Measurements from ENCODE around the gene LIN52.
"Not testable (repeated sequence)": the region's sequence is repeated elsewhere in the genome, so short reads cannot be mapped to it uniquely, and the experiment has no call there.

Gene LIN52

GRCh38 chr14:74089251-74090020, 4.7 kb downstream of the LIN52 start:
- TF ChIP-seq Cebpa-rat (IDR thresholded peaks at IDR 0.05) = no peak
- no peaks in the 10 kb centered on the region for H3K9me3 ChIP-seq
- H3K4me3 ChIP-seq = no peak overlapping the region

DNA sequence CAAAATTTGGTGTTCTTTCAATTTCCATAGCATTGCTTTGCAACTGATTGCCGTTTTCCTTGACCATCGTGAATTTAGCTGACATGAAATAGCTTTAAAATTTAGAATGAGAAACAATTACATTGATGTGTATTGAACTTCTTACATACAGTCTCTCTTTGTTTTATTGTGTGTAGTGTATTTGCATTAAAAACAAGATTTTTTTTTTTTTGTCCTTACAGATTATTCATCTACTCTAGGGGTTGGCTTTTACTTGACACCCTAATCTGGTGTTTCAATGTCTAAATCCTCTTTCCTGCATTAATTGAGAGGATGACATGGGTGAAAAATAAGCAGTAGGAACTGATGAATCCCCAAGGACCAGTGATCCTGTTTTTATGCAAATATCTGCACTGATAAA, 20.6 kb downstream of the LIN52 start:
- Histone ChIP-seq H3K4me2 (no peak overlapping the region), H3K27ac (no peak overlapping the region), H3K9ac (no peak overlapping the region), H3K36me3 (peaks cover 40% of the 10 kb centered on the region), H3K4me1 (no peaks in the 10 kb centered on the region), H4K20me1 (no peaks in the 10 kb centered on the region), H3K9me3 (no peaks in the 10 kb centered on the region), H3K27me3 (no peaks in the 10 kb centered on the region), H3K4me3 (no peak overlapping the region)
- TF ChIP-seq Cebpa-rat (IDR thresholded peaks at IDR 0.05) = no peak

More at GRCh38 chr14:74089251-74090020, 4.7 kb downstream of the LIN52 start:
- no peak overlapping the region for H3K9ac ChIP-seq
- no peak overlapping the region for H3K4me2 ChIP-seq
- no peaks in the 10 kb centered on the region for H3K27me3 ChIP-seq
- peaks cover 33% of the 10 kb centered on the region for H3K36me3 ChIP-seq
- H4K20me1 ChIP-seq = no peaks in the 10 kb centered on the region
- peaks cover 14% of the 10 kb centered on the region for H3K4me1 ChIP-seq
- H3K27ac ChIP-seq = no peak overlapping the region

- no peak for TF ChIP-seq Cebpa-rat (IDR thresholded peaks at IDR 0.05)
- Histone ChIP-seq H3K27ac (no peak overlapping the region), H4K20me1 (no peaks in the 10 kb centered on the region), H3K9ac (no peak overlapping the region), H3K4me1 (no peaks in the 10 kb centered on the region), H3K4me3 (no peak overlapping the region), H3K4me2 (no peak overlapping the region), H3K9me3 (no peaks in the 10 kb centered on the region), H3K27me3 (no peaks in the 10 kb centered on the region), H3K36me3 (peaks cover 25% of the 10 kb centered on the region)
Observed at GRCh38 chr14:74109369-74109768, 24.6 kb downstream of the LIN52 start.

DNA sequence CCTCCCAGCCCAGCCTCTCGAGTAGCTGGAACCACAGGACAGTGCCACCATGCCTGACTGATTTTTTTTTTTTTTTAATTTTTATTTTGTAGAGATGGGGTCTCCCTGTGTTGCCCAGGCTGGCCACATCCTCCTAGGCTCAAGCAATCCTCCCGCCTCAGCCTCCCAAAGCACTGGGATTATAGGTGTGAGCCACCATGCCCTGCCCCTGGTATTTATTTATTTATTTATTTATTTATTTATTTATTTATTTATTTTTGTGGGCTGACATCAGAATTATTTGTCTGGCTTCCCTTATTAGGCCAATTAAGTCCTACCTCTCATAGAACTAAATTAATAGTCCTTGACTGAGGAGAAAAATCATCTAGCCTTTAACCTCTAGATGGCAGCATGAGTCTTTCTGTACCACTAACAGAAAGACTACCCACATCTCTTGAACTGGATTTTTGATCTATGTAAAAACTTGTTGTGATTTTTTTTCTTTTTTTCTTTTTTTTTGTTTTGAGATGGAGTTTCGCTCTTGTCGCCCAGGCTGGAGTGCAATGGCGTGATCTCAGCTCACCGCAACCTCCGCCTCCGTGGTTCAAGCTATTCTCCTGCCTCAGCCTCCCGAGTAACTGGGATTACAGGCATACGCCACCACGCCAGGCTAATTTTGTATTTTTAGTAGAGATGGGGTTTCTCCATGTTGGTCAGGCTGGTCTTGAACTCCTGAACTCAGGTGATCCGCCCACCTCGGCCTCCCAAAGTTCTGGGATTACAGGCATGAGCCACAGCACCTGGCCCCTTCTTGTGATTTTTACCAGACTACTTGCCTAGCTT, 26.9 kb downstream of the LIN52 start:
- H3K4me3 ChIP-seq = not testable (repeated sequence)

GRCh38 chr14:74125487-74125886, 40.7 kb downstream of the LIN52 start:
- not testable (repeated sequence) for H3K9ac ChIP-seq

More for the DNA sequence above, 26.9 kb downstream of the LIN52 start:
- H3K9ac ChIP-seq, H3K27ac ChIP-seq, H4K20me1 ChIP-seq, H3K4me2 ChIP-seq, H3K9me3 ChIP-seq, H3K27me3 ChIP-seq, H3K4me1 ChIP-seq: not testable (repeated sequence)
- H3K36me3 ChIP-seq = peaks cover 14% of the 10 kb centered on the region

DNA sequence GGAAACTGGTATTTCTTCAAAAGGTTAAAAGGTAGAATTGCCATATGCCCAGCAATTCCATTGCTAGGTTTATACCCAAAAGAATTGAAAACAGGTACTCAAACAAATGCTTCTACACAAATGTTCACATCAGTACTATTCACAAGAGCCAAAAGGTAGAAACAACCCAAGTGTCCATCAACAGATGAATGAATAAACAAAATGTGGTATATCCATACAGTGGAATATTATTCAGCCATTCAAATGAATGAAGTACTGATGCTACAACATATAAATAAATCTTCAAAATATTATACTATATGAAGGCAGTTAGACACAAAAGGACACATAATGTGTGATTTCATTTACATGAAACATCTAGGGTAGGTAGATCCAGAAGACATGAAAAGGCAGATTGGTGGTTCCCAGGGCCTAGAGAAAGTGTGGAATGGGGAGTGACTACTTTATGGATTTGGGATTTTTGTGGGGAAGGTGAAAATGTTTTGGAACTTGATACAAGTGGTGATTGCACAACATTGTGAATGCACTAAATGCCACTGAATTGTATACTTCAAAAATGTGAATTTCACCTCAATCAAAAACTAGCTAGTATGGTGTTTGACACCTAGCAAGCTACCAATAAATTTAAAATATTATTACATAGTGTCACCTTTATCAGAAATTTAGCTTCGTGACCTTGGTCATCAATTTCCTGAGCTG, 41.7 kb downstream of the LIN52 start:
- H3K27ac ChIP-seq = no peak overlapping the region
- H4K20me1 ChIP-seq = no peaks in the 10 kb centered on the region
- no peaks in the 10 kb centered on the region for H3K27me3 ChIP-seq
- H3K4me3 ChIP-seq = no peak overlapping the region
- TF ChIP-seq Cebpa-rat (IDR thresholded peaks at IDR 0.05) = no peak
- no peaks in the 10 kb centered on the region for H3K4me1 ChIP-seq
- peaks cover 5% of the 10 kb centered on the region for H3K9me3 ChIP-seq
- H3K4me2 ChIP-seq = no peak overlapping the region
- H3K36me3 ChIP-seq = no peaks in the 10 kb centered on the region
- H3K9ac ChIP-seq = no peak overlapping the region

More at GRCh38 chr14:74125487-74125886, 40.7 kb downstream of the LIN52 start:
- H4K20me1 ChIP-seq, H3K9me3 ChIP-seq, H3K4me3 ChIP-seq, H3K27me3 ChIP-seq, H3K4me2 ChIP-seq, H3K4me1 ChIP-seq, H3K27ac ChIP-seq, H3K36me3 ChIP-seq: not testable (repeated sequence)

DNA sequence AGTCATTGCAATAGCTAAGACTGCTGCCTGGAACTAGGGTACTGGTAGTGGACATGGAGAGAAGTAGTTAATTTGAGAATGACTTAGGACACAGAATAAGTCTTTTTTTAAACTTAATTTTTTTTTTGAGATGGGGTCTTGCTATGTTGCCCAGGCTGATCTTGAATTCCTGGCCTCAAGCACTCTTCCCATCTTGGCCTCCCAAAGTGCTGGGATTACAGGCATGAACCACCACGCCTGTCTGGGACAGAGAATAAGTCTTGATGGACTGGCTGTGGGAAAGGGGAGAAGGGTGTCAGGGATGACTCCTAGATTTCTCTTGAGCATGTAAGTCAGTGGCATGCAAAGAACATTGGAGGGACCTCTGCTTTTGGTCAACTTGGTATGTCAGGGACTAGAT, 42.9 kb downstream of the LIN52 start:
- TF ChIP-seq Cebpa-rat (IDR thresholded peaks at IDR 0.05) = no peak
- H3K27me3 ChIP-seq = no peaks in the 10 kb centered on the region

DNA sequence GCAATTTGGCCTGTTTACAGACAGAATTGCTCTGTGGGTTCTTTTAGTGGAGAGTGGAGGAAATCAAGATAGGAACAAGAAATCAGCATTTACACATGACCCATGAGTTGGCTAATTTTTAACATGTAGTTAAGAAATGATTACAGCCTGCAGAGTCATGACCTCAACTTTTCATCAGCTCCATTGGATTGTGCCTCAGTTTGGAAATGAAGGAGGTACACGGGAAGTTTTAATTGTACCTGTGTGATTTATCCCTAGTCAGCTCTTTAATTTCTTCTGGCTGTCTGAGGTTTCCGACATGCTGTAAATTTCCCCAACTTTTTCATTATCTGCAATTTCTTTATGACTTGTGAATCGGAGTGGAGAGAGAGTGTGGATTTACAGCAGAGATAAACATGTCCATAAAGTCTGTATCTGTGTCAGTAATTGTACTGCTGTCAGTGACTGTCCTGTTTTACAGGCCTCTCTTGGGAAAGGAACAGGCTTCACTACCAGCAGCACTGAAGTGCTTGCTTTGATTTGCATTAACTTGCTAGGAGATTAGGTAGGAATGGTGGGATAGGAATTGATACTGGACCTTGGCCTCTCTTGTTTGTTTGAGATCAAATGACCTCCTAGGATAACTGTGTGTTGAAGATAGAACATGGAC, 49.2 kb downstream of the LIN52 start:
- Histone ChIP-seq H3K4me1 (peaks cover 17% of the 10 kb centered on the region), H3K4me2 (no peak overlapping the region), H3K9ac (no peak overlapping the region), H3K4me3 (no peak overlapping the region), H3K36me3 (no peaks in the 10 kb centered on the region), H3K9me3 (no peaks in the 10 kb centered on the region), H4K20me1 (no peaks in the 10 kb centered on the region), H3K27ac (no peak overlapping the region), H3K27me3 (no peaks in the 10 kb centered on the region)
- no peak for TF ChIP-seq Cebpa-rat (IDR thresholded peaks at IDR 0.05)

More for the DNA sequence above, 42.9 kb downstream of the LIN52 start:
- Histone ChIP-seq H3K4me1 (no peaks in the 10 kb centered on the region), H3K4me3 (no peak overlapping the region), H3K36me3 (no peaks in the 10 kb centered on the region), H3K9ac (no peak overlapping the region), H4K20me1 (no peaks in the 10 kb centered on the region), H3K27ac (no peak overlapping the region), H3K9me3 (peaks cover 5% of the 10 kb centered on the region), H3K4me2 (no peak overlapping the region)

DNA sequence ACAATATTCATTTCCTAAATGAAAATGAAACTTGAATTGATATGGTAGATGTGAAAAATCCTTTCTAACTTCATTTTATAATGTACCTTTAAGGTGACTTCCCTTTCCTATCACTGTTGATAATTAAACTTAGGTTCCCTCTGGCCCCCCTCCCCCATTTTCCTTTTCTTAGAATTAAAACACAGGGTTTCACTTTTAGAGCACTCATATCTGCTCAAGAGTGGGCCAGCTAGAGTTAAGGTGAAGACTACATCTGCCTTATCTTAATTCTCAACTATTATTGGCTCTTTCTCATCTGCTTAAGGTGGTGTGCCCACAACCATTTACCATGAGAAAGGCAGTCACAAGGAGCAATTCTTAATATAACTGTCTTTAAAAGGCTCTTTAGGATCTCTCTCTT, 49.7 kb downstream of the LIN52 start:
- Histone ChIP-seq H3K27ac (no peak overlapping the region), H3K9me3 (no peaks in the 10 kb centered on the region), H3K4me3 (no peak overlapping the region), H3K4me2 (no peak overlapping the region), H3K27me3 (no peaks in the 10 kb centered on the region), H3K9ac (no peak overlapping the region), H3K4me1 (peaks cover 17% of the 10 kb centered on the region), H3K36me3 (no peaks in the 10 kb centered on the region), H4K20me1 (no peaks in the 10 kb centered on the region)
- no peak for TF ChIP-seq Cebpa-rat (IDR thresholded peaks at IDR 0.05)

Data from BLaER1 (cell line).